HG02870 (cell line): ENCODE measurements around the gene HSD11B2.
"Not testable (repeated sequence)": the region's sequence is repeated elsewhere in the genome, so short reads cannot be mapped to it uniquely, and the experiment has no call there.

Experiments used
- ATAC-seq: cut with Tn5 transposase; IDR thresholded peaks from one replicate; pipeline ENCODE4 v1.9.1; 2021; ENCODE audit warnings: mild to moderate bottlenecking, moderate library complexity; ENCODE audit not compliant: unreplicated experiment

The HSD11B2 gene

DNA sequence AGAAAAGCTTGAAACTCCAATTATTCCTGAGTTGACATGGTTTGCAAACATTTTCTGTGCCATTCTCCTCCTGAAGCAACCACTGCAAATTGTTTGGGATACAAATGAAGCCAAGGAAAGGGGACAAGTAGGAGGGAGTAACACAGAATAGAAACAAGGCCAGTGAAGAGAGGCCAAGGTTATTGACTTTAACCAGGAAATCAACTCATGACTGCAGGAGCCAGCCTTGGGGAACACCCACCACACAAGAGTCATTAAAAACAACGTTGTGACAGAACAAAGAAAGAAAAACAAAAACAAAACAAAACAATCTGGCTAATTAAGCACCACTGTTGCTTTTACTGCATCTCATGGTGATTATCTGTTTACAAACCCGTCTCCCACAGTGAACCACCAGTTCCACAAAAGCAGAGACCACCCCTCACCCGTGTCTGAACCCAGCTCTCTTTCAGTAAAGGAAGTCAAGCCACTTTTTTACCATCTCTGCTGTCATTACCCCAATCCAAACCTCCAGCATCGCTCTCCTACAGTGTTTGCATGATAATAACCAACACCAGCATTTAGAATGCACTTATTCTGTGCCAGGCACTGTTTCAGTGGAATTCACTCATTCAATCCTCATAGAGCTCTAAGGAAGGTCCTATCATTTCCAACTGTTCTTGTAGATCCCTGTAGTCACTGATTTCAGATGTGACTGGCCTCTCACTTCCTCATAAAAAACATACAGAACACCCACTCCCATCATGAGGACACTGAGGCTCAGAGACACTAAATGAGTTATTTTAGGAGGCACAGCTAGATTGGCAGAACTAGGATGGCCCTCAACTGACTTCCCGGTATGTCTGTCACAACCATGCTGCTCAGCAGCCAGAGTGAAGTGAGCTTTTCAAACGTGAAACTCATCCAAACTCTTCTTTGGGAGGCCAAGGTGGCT is 16.7 kb upstream of the HSD11B2 start:
- no peak for ATAC-seq

DNA sequence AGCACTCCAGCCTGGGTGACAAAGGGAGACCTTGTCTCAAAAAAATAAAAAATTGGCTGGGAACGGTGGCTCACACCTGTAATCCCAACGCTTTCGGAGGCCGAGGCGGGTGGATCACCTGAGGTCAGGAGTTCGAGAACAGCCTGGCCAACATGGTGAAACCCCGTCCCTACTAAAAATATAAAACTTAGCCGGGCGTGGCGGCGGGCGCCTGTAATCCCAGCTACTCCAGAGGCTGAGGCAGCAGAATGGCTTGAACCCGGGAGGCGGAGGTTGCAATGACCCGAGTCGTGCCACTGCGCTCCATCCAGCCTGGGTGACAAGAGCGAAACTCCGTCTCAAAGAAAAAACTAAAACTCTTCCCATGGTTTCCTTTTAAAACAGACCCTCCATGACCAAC is 15.5 kb upstream of the HSD11B2 start:
- not testable (repeated sequence) for ATAC-seq

DNA sequence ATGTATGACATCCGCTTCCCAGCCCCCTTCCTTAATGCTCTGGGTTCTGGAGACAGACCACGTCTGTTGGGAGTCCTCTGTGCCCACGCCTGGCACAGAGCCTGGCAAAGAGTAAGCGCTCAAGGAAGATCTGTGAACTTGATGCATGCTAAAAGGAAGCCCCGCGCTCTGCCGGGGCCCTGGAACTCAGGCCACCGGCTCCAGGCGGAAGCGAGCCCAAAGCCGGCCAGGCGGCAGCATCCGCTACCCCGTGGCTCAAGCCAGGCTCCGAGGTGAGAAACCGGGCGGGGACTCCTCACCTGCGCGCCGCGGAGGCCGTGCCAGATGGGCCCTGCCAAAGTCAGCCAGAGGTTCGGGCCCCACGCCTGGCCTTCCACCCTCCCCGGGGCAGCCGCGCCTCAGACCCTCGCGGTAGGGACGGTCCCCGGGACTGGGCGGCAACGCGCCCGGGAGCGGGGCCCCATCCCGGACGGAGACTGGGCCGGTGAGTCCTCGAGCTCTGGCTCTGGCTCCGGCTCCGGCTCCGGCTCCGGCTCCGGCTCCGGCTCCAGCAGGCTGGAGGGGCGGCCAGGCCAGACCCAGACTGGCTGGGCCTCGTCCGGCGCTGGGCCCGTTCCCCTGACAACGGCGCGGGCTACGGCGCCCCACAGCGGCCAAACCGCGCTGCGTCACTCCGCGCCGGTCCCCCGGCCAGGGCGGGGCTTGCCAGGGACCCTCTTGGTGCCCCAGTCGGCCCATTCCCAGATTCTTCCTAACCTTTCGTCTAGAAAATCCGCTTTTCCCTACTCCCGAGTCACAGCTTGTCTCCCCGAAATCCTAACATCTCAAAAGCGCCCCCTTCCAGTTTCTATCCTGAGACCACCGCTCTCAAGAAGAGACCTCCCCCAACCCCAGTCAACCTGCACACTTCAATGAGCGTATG is 14.8 kb upstream of the HSD11B2 start, which contains the start of gene ZDHHC1:
ZDHHC1 (minus strand) TSS at position 606 of the 922 bp plus-strand sequence. CDS start 8,702 bp downstream, outside the sequence.
- peak; percentile 62 for ATAC-seq

DNA sequence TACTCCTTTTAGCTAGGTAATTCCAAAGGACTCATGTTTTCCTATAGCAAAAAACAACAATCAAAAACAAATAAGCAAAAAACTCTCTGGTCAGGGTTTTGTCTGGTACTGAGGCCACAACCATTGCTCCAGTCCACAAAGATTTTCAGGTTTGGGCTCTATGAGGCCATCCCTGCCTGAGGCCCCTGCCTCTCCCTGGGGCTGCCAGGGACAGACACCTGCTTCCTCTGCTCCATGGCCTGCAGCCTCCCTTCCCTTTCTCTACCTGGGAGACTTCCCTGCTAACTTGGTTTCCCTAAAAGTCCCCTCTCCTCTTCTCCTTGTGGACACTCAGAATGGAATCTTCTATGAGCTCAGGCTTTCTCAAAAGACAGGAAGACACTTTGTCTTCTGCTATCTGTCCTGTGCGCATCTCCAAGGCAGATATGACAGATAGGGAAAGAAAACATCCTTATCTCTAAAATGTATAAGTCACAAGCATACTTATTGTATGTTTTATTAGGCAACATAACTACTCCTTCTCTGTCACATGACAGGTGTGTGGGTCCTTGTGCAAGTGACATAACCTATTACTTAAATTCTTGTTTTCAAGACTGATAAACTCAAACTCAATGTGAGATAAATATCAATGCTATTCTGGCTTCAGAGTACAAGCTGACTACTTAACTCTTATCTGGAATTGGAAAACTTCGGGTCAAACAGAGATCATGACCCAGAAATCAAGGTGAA is 13.4 kb upstream of the HSD11B2 start:
- ATAC-seq: no peak

DNA sequence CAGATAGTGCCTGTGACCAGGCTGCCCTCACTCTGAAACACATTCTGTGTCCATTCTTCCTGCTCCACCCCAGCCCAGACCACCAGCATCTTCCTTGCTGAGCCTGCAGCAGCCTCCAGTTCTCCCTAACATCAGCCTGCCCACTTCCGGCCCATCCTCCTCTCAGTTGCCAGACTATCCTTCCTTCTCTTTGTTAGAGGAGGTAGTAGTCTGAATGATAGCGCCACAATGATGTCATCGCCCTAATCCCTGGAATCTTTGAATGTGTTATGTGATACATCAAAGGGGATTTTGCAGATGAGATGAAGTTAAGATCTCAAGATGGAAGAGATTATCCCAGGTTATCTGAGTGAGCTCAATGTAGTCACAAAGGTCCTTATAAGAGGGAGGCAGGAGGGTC is 11.4 kb upstream of the HSD11B2 start:
- ATAC-seq: no peak

DNA sequence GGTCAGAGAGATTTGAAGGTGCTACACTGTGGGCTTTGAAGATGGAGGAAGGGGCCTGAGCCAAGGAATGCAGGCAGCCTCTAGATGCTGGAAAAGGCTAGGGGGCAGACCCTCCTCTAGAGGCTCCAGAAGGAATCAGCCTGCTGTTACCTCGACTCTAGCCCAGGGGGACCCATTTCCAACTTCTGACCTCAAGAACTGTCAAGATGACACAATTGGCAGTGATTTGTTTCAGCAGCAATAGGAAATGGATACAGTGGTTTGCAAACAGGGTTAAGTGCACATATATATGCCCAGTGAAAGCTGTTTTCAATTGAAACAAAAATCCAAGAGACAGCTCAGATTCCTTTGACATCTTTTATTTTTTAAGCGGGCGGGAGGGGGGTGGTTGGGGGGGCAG is 11.0 kb upstream of the HSD11B2 start:
- no peak for ATAC-seq

DNA sequence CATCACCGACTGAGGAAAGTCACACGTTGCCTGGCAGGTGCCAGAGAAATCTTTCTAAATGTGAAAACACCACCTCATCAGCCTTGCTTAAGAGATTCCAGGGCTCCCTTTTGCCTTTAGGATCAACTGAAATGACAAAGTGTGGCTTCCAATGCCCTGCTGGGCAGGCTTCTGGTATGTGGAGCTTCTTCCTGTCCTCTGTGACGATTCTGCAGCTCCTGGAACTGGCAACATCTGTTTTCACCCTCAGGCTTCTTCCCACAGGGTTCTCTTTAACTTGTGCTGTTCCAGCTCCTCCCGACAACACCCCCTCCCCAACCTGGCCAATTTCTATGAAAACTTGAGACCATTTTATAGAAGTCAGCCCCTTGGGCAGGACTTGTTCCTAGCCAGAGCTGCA is 9.9 kb upstream of the HSD11B2 start:
- no peak for ATAC-seq

DNA sequence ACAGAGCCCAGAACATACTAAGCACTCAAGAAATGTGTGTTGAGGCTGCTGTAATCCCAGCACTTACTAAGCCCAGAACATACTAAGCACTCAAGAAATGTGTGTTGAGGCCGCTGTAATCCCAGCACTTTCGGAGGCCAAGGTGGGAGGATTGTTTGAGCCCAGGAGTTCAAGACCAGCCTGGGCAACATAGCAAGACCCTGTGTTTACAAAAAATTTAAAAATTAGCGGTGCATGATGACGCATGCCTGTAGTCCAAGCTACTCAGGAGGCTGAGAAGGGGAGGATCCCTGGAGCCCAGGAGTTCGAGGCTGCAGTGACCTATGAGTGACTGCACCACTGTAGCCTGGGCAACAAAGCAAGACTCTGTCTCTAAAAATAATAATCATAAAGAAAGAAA is 7.9 kb upstream of the HSD11B2 start:
- no peak for ATAC-seq

DNA sequence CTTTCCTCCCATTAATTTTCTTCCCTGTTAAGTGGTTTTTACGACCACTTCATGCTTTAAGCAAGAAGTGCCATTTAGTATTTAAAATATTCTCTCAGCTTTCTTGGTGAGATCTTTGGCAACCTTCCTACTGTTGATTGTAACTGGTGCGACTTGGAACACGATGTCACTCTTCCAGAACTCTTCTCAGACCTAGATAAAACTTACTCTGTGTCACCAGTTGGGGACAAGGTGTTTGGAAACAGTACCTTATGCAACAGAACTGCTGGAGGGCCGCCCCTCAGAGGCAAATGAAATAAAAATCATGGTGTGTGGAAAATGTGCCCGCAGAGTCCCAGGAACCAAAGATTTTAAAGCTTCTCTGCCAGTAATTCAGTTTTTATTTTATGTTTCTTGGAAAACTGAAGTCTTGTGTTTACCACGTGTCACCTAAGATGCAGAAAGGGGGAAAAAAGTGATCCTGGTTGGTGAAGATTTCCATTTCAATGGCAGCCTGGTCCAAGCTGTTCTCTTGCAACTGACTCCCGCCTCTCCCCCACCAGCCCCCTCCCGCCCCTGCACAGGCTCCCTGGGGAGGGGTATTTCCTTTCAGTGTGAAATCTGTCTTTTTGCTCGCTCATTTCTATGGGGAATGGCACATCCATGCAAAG is 7.2 kb upstream of the HSD11B2 start:
- no peak for ATAC-seq

DNA sequence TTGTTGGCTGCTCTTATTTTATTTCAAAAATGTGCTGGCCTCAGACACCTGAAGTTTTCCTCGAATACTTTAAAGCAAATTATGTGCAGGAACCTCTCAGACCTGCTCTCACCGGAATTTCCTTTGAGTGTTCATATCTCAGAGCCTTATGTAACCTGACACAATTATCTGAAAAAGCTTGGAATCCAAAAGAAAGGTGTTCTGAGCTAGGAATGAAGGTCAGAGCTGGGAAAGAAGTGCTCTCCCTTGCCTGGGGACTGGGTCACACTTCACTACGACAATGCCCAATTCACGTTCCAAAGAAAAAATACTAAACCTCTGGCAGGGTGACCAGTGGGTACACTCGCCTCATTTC is 6.7 kb upstream of the HSD11B2 start:
- no peak for ATAC-seq

DNA sequence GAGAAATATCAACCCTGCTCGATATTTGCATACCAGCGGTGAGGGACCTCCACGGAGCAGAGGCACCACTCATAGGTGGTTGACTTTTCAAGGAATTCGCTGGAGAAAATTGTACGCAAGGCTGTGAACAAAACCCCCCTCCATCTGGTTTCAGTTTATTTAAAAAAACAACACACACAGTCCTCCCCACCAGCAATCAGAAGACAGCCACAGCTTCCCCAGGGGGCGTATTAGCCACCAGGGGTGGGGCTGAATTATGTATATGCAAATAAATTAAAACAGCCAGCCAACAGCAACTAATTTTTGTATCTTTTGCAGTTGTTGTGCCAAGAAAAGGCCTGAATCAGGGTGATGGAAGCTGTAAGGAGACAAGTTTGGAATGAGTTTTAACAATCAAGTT is 5.9 kb upstream of the HSD11B2 start:
- ATAC-seq: no peak

DNA sequence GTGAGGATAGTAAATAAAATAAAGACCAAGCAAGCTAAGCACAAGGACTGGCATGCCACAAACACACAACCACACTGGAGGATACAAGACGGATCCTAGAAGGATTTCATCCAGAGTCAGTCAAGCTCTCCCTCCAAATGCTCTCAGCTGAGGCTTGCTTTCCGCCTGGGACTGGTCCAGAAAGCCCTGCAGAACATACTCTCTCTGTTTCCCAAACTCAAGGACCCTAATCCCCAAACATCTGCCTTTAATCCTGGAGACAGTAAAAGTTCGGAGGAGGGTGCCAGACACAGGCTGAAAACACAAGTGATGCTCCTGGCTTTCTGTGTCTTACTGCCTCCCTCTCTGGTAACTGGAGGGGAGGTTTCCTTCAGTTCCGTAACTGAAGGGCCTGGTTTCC is 5.3 kb upstream of the HSD11B2 start:
- no peak for ATAC-seq

DNA sequence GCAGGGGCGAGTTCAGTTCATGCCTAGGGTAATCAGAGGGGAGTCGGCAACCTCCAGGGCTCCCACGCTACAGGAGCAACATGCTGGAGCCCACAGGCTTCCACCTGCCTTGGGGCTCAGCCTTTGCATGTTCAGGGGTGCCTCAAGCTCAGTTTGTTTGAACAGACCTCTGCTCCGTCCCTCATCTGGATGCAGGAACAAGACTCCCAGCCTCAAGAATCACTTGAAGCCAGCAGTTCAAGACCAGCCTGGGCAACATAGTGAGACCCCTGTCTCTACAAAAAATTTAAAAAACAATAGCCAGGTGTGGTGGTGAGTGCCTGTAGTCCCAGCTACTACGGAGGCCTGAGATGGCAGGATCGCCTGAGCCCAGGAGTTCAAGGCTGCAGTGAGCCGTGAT is 4.9 kb upstream of the HSD11B2 start:
- no peak for ATAC-seq

DNA sequence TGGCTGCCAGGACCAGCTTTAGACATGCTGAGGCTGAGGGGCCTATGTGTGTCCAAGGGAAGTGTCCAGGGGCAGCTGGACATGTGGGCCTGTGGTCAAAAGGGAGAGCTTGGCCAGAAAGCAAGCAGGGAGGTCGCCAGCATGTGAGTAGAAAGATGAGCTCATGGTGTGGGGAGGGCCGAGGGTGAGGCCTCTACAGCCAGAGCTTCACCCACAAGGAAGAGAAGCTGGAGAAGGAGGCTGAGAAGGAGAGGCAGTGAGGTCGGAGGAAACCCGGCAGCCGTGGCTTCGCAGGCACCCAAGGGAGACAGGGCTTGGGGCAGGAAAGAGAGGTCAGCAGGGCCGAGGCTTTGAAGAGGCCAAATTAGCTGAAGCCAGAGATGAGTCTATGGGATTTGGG is 4.0 kb upstream of the HSD11B2 start:
- ATAC-seq: no peak

DNA sequence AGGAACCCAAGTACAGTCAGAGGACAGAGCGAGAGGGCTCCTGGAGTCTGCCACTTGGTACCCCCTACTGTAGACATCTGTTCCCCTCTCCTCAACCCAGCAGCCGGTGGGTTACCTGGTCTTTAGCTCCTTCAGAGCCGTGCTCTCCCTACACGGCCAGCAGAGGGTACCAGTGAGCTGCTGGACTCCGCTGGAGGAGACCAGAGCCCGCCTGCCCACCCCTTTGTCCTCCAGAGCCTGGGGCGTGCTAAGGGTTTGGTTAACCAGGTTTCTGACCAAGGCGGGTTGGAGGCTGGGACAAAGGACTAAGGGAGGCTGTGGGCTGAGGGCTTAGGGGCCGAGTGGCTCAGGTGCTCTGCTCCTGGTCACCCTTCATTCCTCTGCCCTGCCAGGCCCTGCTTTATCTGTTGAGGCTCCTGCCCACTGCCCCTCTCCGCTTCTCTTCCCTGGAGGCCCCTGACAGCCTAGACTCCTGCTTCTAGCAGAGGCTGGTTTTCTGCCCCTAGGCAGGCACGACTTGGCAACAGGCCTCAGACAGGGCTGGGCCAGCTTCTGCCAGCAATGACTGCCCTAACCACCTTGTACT is 2.7 kb upstream of the HSD11B2 start:
- no peak for ATAC-seq

DNA sequence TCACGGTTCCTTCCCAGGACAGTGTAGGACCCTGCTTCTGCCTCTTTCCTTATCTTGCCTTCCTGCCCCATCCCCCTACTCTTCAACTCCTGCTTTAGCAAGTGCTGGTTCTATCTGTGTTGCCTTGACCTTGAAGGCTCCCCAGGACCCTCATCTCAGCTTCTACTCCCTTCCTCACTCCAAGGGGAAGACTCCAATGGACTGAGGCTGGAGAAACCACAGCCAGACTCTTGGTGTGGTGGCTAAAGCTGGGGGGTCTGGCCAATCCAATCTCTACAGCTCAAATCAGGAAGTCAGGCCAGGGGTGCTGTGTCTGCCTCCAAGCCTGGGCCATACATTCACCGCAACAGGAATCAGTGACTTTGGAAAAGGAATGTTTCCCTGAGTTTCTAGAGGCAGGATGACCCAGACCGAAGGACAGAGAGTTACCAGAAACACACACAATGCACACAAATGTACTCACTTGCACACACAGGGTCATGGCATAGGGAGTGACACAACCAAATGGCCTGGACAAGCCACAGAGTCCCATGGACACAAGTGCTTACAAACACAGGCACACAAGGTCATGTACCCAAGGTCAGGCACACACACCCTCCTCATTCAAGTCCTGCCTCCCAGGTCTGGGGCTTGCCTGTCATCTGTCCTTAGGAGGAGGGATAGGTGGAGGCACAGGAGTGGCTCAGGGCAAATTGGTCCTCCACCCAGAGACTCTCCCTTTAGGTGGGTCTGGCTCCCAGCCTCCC is 1.7 kb upstream of the HSD11B2 start:
- no peak for ATAC-seq

DNA sequence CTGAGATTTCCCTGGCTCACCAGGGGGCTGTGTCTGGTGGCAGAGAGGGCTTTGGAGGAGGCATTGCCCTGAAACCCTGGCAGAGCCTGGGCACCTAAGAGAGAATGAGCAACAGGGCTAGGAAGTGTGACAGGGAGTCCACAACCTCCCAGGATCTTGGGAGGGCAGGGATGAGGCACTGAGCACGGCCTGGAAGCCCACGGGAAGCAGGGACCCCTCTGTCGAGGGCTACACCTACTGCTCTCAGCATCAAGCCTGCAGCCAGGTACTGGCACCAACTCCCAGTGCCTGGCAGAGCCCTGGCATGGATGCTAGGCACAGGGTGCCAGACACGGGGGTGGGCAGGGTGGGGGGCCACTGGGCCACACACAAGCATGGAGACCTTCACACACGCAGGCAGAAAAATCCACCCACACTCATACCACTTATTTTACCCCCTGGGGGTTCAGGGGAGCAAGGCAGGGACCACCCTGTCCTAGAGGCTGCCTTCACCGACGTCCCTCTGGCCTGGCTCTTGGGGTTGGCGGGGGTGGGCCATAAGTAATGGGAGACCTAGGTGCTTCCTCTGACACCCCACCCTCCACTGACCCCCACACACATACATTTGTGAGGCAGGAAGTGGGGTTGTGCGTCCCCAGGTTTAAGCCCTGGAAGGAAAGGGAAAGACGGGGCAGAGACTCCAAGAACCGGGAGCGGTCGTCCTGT is 970 bp upstream of the HSD11B2 start:
- no peak for ATAC-seq

DNA sequence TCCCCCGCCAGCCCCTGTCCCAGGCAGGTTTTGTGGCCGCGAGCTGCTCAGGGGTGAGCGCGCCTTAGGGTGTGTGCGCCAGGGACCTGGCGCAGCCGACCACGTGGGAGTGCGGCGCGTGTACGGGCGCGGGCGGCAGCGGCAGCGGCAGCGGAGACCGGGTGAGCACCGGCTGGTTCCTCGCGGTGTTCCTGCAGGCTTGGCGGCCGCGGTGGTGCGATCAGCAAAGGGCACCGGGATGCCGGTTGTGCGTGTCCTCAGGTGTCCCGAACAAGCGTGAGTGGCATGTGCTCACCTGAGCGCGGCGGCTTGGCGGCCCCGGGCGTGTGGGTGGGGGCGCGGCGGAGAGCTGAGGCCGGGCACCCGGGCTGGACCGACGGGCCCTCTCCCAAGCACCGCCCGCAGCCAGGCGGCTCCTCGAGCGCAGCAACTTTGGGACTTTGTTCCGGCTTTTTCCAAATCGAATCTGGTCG is 381 bp upstream of the HSD11B2 start:
- no peak for ATAC-seq
